VCaP (cell line): ENCODE measurements around the gene PSEN2.

Experiments
- H3K27ac ChIP-seq: fragments of 450-650 bp; 2 replicates; pipeline ENCODE4 v1.5.1; 2017
- CTCF ChIP-seq: fragments of 450-650 bp; conservative IDR thresholded peaks from 2 replicates; pipeline ENCODE4 v1.5.1; 2017; ENCODE audit warnings: mild to moderate bottlenecking, moderate library complexity

Gene PSEN2

DNA sequence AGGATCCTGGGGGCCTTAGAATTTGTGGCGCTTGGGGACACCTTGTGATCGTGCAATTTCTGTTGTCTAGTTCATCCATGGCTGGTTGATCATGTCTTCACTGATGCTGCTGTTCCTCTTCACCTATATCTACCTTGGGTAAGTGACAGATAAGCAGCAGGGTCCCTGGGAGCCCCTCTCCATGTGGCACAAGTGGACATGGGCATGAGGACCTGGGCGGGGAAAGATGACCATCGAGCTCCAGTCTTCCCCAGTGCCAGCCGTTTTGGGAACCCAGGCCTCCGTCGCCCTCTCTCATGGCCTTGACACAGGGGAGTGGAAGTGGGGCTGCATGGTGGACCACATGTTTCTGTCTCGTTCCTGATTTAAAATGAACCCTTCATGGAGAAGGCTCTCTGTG lies 17.6 kb downstream of the PSEN2 start:
- TF ChIP-seq CTCF: no peak

DNA sequence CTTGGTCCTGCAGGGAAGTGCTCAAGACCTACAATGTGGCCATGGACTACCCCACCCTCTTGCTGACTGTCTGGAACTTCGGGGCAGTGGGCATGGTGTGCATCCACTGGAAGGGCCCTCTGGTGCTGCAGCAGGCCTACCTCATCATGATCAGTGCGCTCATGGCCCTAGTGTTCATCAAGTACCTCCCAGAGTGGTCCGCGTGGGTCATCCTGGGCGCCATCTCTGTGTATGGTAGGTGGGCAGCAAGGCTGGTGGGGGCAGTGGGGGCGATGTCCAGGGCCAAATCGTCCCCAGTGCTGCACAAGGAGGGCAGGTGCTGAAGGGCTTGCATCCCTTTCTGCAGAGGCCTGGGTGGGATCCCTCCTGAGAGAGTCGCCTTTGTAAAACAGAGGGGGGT lies 18.4 kb downstream of the PSEN2 start:
- H3K27ac ChIP-seq: no peak overlapping the region
- TF ChIP-seq CTCF: no peak

More for the DNA sequence above, 17.6 kb downstream of the PSEN2 start:
- no peak overlapping the region for H3K27ac ChIP-seq

DNA sequence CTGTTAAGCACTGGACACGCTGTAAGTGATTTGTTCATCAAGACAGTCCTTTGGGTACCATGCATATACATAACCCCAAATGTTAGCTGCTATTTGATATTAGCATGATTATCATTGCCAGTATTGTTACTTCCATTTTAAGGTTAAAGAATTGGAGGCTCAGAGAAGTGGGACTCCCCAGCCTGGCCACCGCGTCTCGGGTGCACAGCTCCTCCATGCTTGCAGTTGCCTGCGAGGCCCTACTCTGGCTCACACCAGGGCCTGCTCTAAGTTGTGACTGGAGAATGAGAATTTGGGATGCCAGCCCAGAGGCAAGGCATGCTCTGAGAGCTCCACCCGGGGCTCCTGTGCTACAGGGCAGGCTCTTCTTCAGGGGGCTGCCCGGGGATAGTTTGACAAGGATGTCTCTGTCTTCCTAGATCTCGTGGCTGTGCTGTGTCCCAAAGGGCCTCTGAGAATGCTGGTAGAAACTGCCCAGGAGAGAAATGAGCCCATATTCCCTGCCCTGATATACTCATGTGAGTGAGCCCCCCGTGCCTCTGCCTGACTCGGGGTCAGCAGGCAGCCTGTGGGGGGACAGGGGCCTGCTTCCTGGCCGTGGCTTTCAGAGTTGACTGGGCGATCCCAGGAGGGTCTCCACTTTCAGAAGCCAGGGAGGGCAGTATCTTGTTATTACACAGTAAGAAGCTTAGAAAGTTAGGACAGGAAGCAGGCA lies 19.4 kb downstream of the PSEN2 start:
- H3K27ac ChIP-seq: no peak overlapping the region
- no peak for TF ChIP-seq CTCF

DNA sequence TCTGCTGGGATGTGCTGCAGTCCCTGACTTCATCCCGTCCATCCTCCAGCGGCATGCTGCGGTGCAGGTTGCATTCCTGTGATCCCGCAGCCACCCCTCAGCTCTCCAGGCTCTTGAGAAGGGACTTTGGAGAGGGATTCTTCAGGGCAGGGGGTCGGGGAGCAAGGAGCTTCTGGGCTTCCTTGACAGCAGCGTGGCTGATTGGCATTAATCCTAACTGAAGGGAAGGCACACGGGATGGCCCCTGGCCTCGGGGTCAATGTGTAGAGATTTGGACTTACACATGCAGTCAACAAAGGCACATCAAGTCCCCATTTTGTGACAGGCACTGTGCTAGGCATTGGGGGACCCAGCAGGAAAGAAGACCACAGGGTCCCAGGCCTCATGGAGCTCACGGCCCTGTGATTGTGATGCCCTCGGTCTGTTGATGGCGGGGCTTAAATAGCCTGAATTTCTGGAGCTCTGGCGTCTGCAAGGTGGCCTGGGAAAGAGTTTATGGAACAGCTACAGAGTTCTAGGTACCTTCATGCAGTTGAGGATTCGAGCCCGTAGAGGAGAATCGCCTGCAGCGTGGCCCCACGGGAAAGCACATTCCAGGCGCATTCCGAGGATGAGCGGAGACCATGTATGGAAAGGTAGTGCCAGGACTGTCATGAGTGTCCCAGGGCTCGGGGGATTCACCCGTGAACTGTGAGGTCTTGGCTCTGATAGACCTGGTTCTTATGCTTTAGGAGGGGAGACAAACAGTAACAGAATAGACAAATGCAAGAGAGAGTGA lies 20.1 kb downstream of the PSEN2 start:
- no peak overlapping the region for H3K27ac ChIP-seq
- TF ChIP-seq CTCF: no peak

GRCh38 chr1:226891346-226891745 lies 20.9 kb downstream of the PSEN2 start:
- no peak for TF ChIP-seq CTCF
- H3K27ac ChIP-seq: no peak overlapping the region

- no peak overlapping the region for H3K27ac ChIP-seq
Measured at GRCh38 chr1:226891846-226892523, 21.6 kb downstream of the PSEN2 start.

More at GRCh38 chr1:226891846-226892523, 21.6 kb downstream of the PSEN2 start:
- no peak for TF ChIP-seq CTCF
